NAMALWA (cell line): Measurements from ENCODE around the gene DSG4.

ENCODE experiments used
- DNase-seq: peaks from one replicate; pipeline ENCODE4 v3.0.0-alpha.2; 2015; ENCODE audit warnings: low spot score

Gene DSG4

GRCh38 chr18:31446854-31447253 is 70.3 kb downstream of the DSG4 start:
- no peak for DNase-seq

DNA sequence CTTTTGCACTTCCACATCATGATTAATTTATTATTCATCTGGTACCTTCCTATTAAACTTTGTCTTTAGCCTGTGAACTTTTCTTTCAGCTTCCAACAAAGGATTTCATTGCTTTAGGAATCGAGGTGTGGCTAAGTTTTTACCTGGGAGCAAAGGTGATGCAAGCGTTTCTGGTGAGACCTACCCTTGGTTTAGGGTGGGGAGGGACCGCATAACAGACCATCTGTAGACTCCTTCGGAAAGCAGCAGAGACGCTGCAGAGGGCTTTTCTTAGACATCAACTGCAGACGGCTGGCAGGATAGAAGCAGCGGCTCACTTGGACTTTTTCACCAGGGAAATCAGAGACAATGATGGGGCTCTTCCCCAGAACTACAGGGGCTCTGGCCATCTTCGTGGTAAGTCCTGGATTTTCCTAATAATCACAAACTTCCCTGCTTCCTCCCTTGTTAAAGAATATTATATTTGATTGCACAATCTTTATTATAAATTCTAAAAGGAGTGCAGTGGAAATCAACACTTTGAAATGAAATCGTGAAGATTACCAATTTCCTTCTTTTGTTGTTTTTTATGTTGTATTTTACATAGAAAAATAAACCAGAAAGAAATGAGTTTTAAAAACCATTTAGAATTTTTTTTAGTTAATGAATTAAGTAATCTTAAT is 71.1 kb downstream of the DSG4 start, which contains the start of gene DSG3:
Gene DSG3 (plus strand): TSS at position 212 of the 662 bp plus-strand sequence. CDS start 137 bp downstream, at position 349.
- no peak for DNase-seq

DNA sequence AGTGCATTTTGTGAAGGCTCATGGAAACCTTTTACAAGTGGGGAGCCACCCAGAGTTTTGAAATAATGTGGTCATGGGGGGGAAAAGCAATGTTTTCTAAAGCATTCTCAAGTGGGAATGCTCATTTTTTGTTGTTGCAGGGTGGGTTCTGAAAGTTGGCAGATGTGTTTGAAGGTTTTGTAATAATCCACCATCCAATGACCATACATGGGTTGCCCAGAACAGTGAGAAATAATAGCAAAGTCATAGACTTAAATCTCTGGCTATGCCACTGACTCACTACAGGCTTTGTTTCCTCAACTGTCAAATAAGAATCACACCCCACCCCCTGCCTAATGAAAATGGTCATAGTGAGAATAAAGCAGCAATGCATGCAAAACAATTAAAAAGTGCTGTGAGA is 73.8 kb downstream of the DSG4 start:
- no peak for DNase-seq

- no peak for DNase-seq
These were observed 75.0 kb downstream of the DSG4 start for GRCh38 chr18:31451625-31452024.

- no peak for DNase-seq
These were observed 77.6 kb downstream of the DSG4 start for GRCh38 chr18:31454066-31454708.
